OCI-LY7 (cell line): ENCODE data around the gene ANAPC16. TPM values are rescaled to one million over a fixed set of nuclear protein-coding genes. Genes with fewer than 3 reads are reported as not detected.

Experiments
- BruUV-seq: library from RNA; stranded (reverse); fragments of 400-500 nt; replicated peaks from 2 replicates; lab custom pipeline; 2021; lab: Mats Ljungman, UMichigan
- CTCF ChIA-PET: fragments of 300-600 bp; sonication (Branson Sonifier 250); formaldehyde crosslinking; loops from one replicate; lab custom pipeline; 2022; ENCODE audit warnings: antibody characterized with exemption; ENCODE audit not compliant: unreplicated experiment; lab: Charles Lee
- POLR2A ChIA-PET: fragments of 300-600 bp; sonication (Branson Sonifier 250); formaldehyde crosslinking; loops from one replicate; lab custom pipeline; 2022; ENCODE audit warnings: antibody characterized with exemption; lab: Charles Lee
- DNase-seq: peaks from one replicate; pipeline ENCODE4 v3.0.0-alpha.2; 2015; ENCODE audit warnings: low spot score
- H2AFZ ChIP-seq: fragments of 200-600 bp; sonication (generic), shearing (Covaris generic); 2 replicates; pipeline ENCODE4 v1.6.1; 2014; ENCODE audit warnings: mild to moderate bottlenecking, antibody characterized with exemption, low read length, moderate library complexity
- H3K27ac ChIP-seq: fragments of 200-600 bp; sonication (generic); 2 replicates; pipeline ENCODE4 v1.5.1; 2014; ENCODE audit warnings: mixed run types, low read depth, mild to moderate bottlenecking, moderate library complexity, low read length, inconsistent platforms; ENCODE audit not compliant: poor library complexity, severe bottlenecking
- H3K36me3 ChIP-seq: fragments of 200-600 bp; sonication (generic); 2 replicates; pipeline ENCODE4 v1.6.1; 2014; ENCODE audit warnings: mild to moderate bottlenecking, antibody characterized with exemption, low read length, moderate library complexity, mixed read lengths; ENCODE audit not compliant: insufficient read depth
- H3K4me1 ChIP-seq: fragments of 200-600 bp; sonication (generic); 2 replicates; pipeline ENCODE4 v1.5.1; 2014; ENCODE audit warnings: mild to moderate bottlenecking, low read length; ENCODE audit not compliant: insufficient read depth, poor library complexity, severe bottlenecking
- H3K4me2 ChIP-seq: fragments of 200-600 bp; sonication (generic); 2 replicates; pipeline ENCODE4 v1.6.1; 2014; ENCODE audit warnings: mild to moderate bottlenecking, low read length
- H3K4me3 ChIP-seq: fragments of 200-600 bp; sonication (generic); 2 replicates; pipeline ENCODE4 v1.5.1; 2014; ENCODE audit warnings: mild to moderate bottlenecking, low read depth, low read length; ENCODE audit not compliant: poor library complexity, severe bottlenecking
- H3K79me2 ChIP-seq: fragments of 200-600 bp; sonication (generic); 2 replicates; pipeline ENCODE4 v1.6.1; 2016; ENCODE audit warnings: low read depth, mild to moderate bottlenecking, low read length, moderate library complexity, mixed read lengths; ENCODE audit not compliant: insufficient read depth
- H3K9me2 ChIP-seq: fragments of 200-600 bp; sonication (generic); 2 replicates; pipeline ENCODE4 v1.6.1; 2016; ENCODE audit warnings: mild to moderate bottlenecking, low read length, mixed read lengths; ENCODE audit not compliant: insufficient read depth
- H3K9me3 ChIP-seq: fragments of 200-600 bp; sonication (generic); 2 replicates; pipeline ENCODE4 v1.6.1; 2014; ENCODE audit warnings: mild to moderate bottlenecking, mixed run types, low read length, mixed read lengths
- H4K20me1 ChIP-seq: fragments of 200-600 bp; sonication (generic); 2 replicates; pipeline ENCODE4 v1.6.1; 2014; ENCODE audit warnings: mild to moderate bottlenecking, antibody characterized with exemption, low read length, moderate library complexity, mixed read lengths; ENCODE audit not compliant: insufficient read depth
- CTCF ChIP-seq: fragments of 200-600 bp; sonication (generic); conservative IDR thresholded peaks from 2 replicates; pipeline ENCODE4 v1.5.1; 2014; ENCODE audit warnings: mild to moderate bottlenecking, antibody characterized with exemption, low read length, moderate library complexity, mixed read lengths
- EZH2phosphoT487 ChIP-seq: fragments of 200-600 bp; sonication (generic); IDR thresholded peaks from 2 replicates; pipeline ENCODE4 v1.6.1; 2018; ENCODE audit warnings: low read depth, borderline replicate concordance, mild to moderate bottlenecking, mixed run types, antibody characterized with exemption, low read length, moderate library complexity, mixed read lengths
- intact Hi-C: fragments of 100-400 bp; cut with micrococcal nuclease; formaldehyde crosslinking; loops from one replicate; pipeline ENCODE4 v1.10.0; 2022; ENCODE audit not compliant: unreplicated experiment
- total RNA-seq, 2 experiments: library from RNA; depleted of rRNA in 1 of 2; stranded (reverse); fragments of >200 nt in 1 of 2; shearing (Covaris generic) in 1 of 2; gene quantifications; 2 replicates each; pipeline ENCODE4 v1.2.3, GENCODE V29; 2014 to 2022

Gene ANAPC16
- total RNA-seq, 2 experiments from 2014 or later, result 68.0 to 92.8 TPM

- BruUV-seq, result no TSS peak
- H3K79me2 ChIP-seq, result no peaks in the 10 kb centered on the region
- TF ChIP-seq EZH2phosphoT487 (no peak), CTCF (no peak)
- CTCF ChIA-PET, result interaction anchor here (0.6 to 2.1 kb wide), 5 partner anchors 10 to 57 kb away, joined by 3 to 7 read pairs (median 4); no protein-coding TSS in a partner anchor
- H3K9me2 ChIP-seq, result no peaks in the 10 kb centered on the region
- H3K4me3 ChIP-seq, result peak within 1 kb of the TSS; percentile 77
- no peaks in the 10 kb centered on the region for H4K20me1 ChIP-seq
- intact Hi-C loops, result loop anchor here (1.0 to 2.0 kb wide), 6 partner anchors 10 to 62 kb away; partner anchors contain the start of genes ANAPC16 and ASCC1
- peak; percentile 99 for DNase-seq
- peaks cover 19% of the 10 kb centered on the region for H3K36me3 ChIP-seq
- H3K4me1 ChIP-seq, result peaks cover 39% of the 10 kb centered on the region
- H3K9me3 ChIP-seq, result no peaks in the 10 kb centered on the region
- peak within 1 kb of the TSS; percentile 97 for H3K4me2 ChIP-seq
- POLR2A ChIA-PET, result interaction anchor here (0.6 to 5.5 kb wide), 15 partner anchors 9 to 498 kb away, joined by 3 to 42 read pairs (median 6); no protein-coding TSS in a partner anchor
- peak within 1 kb of the TSS; percentile 65; the same call in 1 of the 2 replicates for H2AFZ ChIP-seq
- H3K27ac ChIP-seq, result peak within 1 kb of the TSS; percentile 22
These were observed 57.8 kb downstream of the ANAPC16 start, which contains the start of gene DDIT4 for GRCh38 chr10:72273410-72274212. TSS of gene DDIT4 (plus strand) at chr10:72273924. CDS start at chr10:72274217, 293 bp downstream.

DNA sequence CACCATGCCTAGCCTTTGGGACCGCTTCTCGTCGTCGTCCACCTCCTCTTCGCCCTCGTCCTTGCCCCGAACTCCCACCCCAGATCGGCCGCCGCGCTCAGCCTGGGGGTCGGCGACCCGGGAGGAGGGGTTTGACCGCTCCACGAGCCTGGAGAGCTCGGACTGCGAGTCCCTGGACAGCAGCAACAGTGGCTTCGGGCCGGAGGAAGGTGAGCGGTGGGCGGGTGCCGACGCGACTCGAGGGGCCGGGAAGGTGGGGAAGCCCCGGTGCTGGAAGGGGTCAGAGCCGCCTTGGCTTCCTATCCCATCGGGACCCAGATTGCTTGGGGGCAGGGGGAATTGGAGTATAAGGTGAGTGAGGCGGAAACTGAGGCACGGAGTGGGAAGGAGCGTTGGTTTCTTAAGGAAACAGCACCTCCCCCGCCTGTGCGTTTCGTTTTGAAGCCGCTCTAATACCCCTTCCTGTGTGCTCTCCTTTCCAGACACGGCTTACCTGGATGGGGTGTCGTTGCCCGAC lies 58.5 kb downstream of the ANAPC16 start:
- no peak for DNase-seq
- POLR2A ChIA-PET, result interaction anchor here (0.9 to 5.5 kb wide), 17 partner anchors 8 to 57 kb away, joined by 3 to 42 read pairs (median 5); no protein-coding TSS in a partner anchor
- peaks cover 39% of the 10 kb centered on the region for H3K4me1 ChIP-seq
- peak overlapping the region; percentile 97 for H3K4me2 ChIP-seq
- H3K4me3 ChIP-seq, result peak overlapping the region; percentile 77
- no peak overlapping the region for H2AFZ ChIP-seq
- intact Hi-C loops, result loop anchor here (1.0 to 2.0 kb wide), 2 partner anchors 23 to 61 kb away; no protein-coding TSS in a partner anchor
- peaks cover 19% of the 10 kb centered on the region for H3K36me3 ChIP-seq
- no peaks in the 10 kb centered on the region for H3K9me2 ChIP-seq
- TF ChIP-seq CTCF (no peak), EZH2phosphoT487 (no peak)
- H3K9me3 ChIP-seq, result no peaks in the 10 kb centered on the region
- H4K20me1 ChIP-seq, result no peaks in the 10 kb centered on the region
- H3K79me2 ChIP-seq, result no peaks in the 10 kb centered on the region
- BruUV-seq, result TSS peak; percentile 93
- peak overlapping the region; percentile 9 for H3K27ac ChIP-seq
- CTCF ChIA-PET, result interaction anchor here (1.1 to 2.1 kb wide), 5 partner anchors 23 to 60 kb away, joined by 3 to 7 read pairs (median 4); no protein-coding TSS in a partner anchor
